Activated naive CD4-positive, alpha-beta T cell treated with anti-CD3 and anti-CD28 coated beads, Interleukin-2, amount 10 ng/mL, durations not matched to agents 7 days and 5 days (primary cell): ENCODE measurements around the gene WBP2NL.

Source experiments
- CTCF ChIA-PET: fragments of 350-600 bp; sonication (Branson Sonifier 250); formaldehyde crosslinking; loops from one replicate; lab custom pipeline; 2021; ENCODE audit warnings: antibody characterized with exemption; lab: Charles Lee
- DNase-seq: peaks from one replicate; pipeline ENCODE4 v3.0.0-alpha.2; 2020
- H3K27ac Mint-ChIP-seq: one replicate; pipeline ENCODE4 v1.8.0; 2021; ENCODE audit warnings: mild to moderate bottlenecking, moderate library complexity, mixed read lengths
- H3K27me3 Mint-ChIP-seq: one replicate; pipeline ENCODE4 v1.8.0; 2021; ENCODE audit warnings: mild to moderate bottlenecking, mixed read lengths
- H3K36me3 Mint-ChIP-seq: one replicate; pipeline ENCODE4 v1.8.0; 2021; ENCODE audit warnings: mixed read lengths
- H3K4me1 Mint-ChIP-seq: one replicate; pipeline ENCODE4 v1.8.0; 2021; ENCODE audit warnings: mixed read lengths
- H3K4me3 Mint-ChIP-seq: one replicate; pipeline ENCODE4 v1.8.0; 2021; ENCODE audit warnings: mild to moderate bottlenecking, moderate library complexity, mixed read lengths
- H3K9me3 Mint-ChIP-seq: one replicate; pipeline ENCODE4 v1.8.0; 2021; ENCODE audit warnings: mixed read lengths

The WBP2NL gene

GRCh38 chr22:42026705-42027104, 28.1 kb downstream of the WBP2NL start:
- H3K4me3 Mint-ChIP-seq = no peak overlapping the region
- H3K4me1 Mint-ChIP-seq = peaks cover 39% of the 10 kb centered on the region

GRCh38 chr22:42033263-42034181, 34.9 kb downstream of the WBP2NL start:
- H3K9me3 Mint-ChIP-seq = peaks cover 22% of the 10 kb centered on the region
- H3K36me3 Mint-ChIP-seq = peaks cover 16% of the 10 kb centered on the region
- no peak overlapping the region for H3K4me3 Mint-ChIP-seq
- peaks cover 6% of the 10 kb centered on the region for H3K27me3 Mint-ChIP-seq
- CTCF ChIA-PET = interaction anchor here (0.9 to 1.3 kb wide), 3 partner anchors 12 to 58 kb away, joined by 3 read pairs; no protein-coding TSS in a partner anchor
- H3K27ac Mint-ChIP-seq = no peak overlapping the region
- H3K4me1 Mint-ChIP-seq = peaks cover 31% of the 10 kb centered on the region
- no peak for DNase-seq

More at GRCh38 chr22:42026705-42027104, 28.1 kb downstream of the WBP2NL start:
- Mint-ChIP-seq H3K36me3 (peaks cover 17% of the 10 kb centered on the region), H3K27me3 (peaks cover 5% of the 10 kb centered on the region), H3K9me3 (peaks cover 4% of the 10 kb centered on the region), H3K27ac (no peak overlapping the region)
- DNase-seq = no peak
- CTCF ChIA-PET = no interaction called here

GRCh38 chr22:42035256-42035655, 36.7 kb downstream of the WBP2NL start:
- DNase-seq = no peak
- H3K4me1 Mint-ChIP-seq = peaks cover 27% of the 10 kb centered on the region
- peaks cover 14% of the 10 kb centered on the region for H3K27me3 Mint-ChIP-seq
- no peak overlapping the region for H3K27ac Mint-ChIP-seq
- peaks cover 16% of the 10 kb centered on the region for H3K36me3 Mint-ChIP-seq
- H3K4me3 Mint-ChIP-seq = no peak overlapping the region
- CTCF ChIA-PET = no interaction called here
- peaks cover 22% of the 10 kb centered on the region for H3K9me3 Mint-ChIP-seq

GRCh38 chr22:42039271-42039670, 40.7 kb downstream of the WBP2NL start:
- Mint-ChIP-seq H3K4me3 (no peak overlapping the region), H3K36me3 (peaks cover 16% of the 10 kb centered on the region), H3K27me3 (peaks cover 14% of the 10 kb centered on the region), H3K4me1 (peaks cover 4% of the 10 kb centered on the region), H3K9me3 (peaks cover 27% of the 10 kb centered on the region), H3K27ac (no peak overlapping the region)
- DNase-seq = no peak
- CTCF ChIA-PET = no interaction called here

GRCh38 chr22:42041784-42042183, 43.2 kb downstream of the WBP2NL start:
- Mint-ChIP-seq H3K27ac (no peak overlapping the region), H3K9me3 (peaks cover 19% of the 10 kb centered on the region), H3K4me1 (no peaks in the 10 kb centered on the region), H3K27me3 (peaks cover 14% of the 10 kb centered on the region), H3K4me3 (no peak overlapping the region), H3K36me3 (peaks cover 10% of the 10 kb centered on the region)
- CTCF ChIA-PET = interaction anchor here (0.6 kb wide), 1 partner anchor 1150 kb away, joined by 3 read pairs; no protein-coding TSS in a partner anchor
- no peak for DNase-seq

- Mint-ChIP-seq H3K4me1 (no peaks in the 10 kb centered on the region), H3K27me3 (no peaks in the 10 kb centered on the region), H3K27ac (no peak overlapping the region), H3K4me3 (no peak overlapping the region), H3K36me3 (peaks cover under 1% of the 10 kb centered on the region), H3K9me3 (no peaks in the 10 kb centered on the region)
- no peak for DNase-seq
- CTCF ChIA-PET = no interaction called here
These were observed 52.1 kb downstream of the WBP2NL start for GRCh38 chr22:42050641-42051180.

GRCh38 chr22:42052765-42053164, 54.2 kb downstream of the WBP2NL start:
- no peak overlapping the region for H3K27ac Mint-ChIP-seq
- DNase-seq = no peak
- peaks cover 12% of the 10 kb centered on the region for H3K9me3 Mint-ChIP-seq
- no peaks in the 10 kb centered on the region for H3K27me3 Mint-ChIP-seq
- no peaks in the 10 kb centered on the region for H3K4me1 Mint-ChIP-seq
- CTCF ChIA-PET = no interaction called here
- peaks cover 10% of the 10 kb centered on the region for H3K36me3 Mint-ChIP-seq
- H3K4me3 Mint-ChIP-seq = no peak overlapping the region

- DNase-seq = no peak
- peaks cover 16% of the 10 kb centered on the region for H3K9me3 Mint-ChIP-seq
These were observed 58.3 kb downstream of the WBP2NL start for GRCh38 chr22:42056757-42057511.

GRCh38 chr22:42060489-42060888, 61.9 kb downstream of the WBP2NL start:
- CTCF ChIA-PET = no interaction called here

More at GRCh38 chr22:42056757-42057511, 58.3 kb downstream of the WBP2NL start:
- Mint-ChIP-seq H3K36me3 (peaks cover 47% of the 10 kb centered on the region), H3K4me3 (no peak overlapping the region), H3K4me1 (no peaks in the 10 kb centered on the region), H3K27ac (no peak overlapping the region), H3K27me3 (no peaks in the 10 kb centered on the region)
- CTCF ChIA-PET = no interaction called here

GRCh38 chr22:42061041-42061440, 62.5 kb downstream of the WBP2NL start:
- CTCF ChIA-PET = no interaction called here
- Mint-ChIP-seq H3K27ac (peak overlapping the region; percentile 60), H3K4me1 (no peaks in the 10 kb centered on the region), H3K27me3 (no peaks in the 10 kb centered on the region), H3K36me3 (peaks cover 68% of the 10 kb centered on the region), H3K9me3 (peaks cover 16% of the 10 kb centered on the region), H3K4me3 (no peak overlapping the region)
- DNase-seq = no peak

More at GRCh38 chr22:42060489-42060888, 61.9 kb downstream of the WBP2NL start:
- Mint-ChIP-seq H3K27ac (no peak overlapping the region), H3K9me3 (peaks cover 16% of the 10 kb centered on the region), H3K4me3 (no peak overlapping the region), H3K4me1 (no peaks in the 10 kb centered on the region), H3K27me3 (no peaks in the 10 kb centered on the region), H3K36me3 (peaks cover 66% of the 10 kb centered on the region)
- no peak for DNase-seq

GRCh38 chr22:42062506-42063170, 64.0 kb downstream of the WBP2NL start:
- H3K27ac Mint-ChIP-seq = no peak overlapping the region
- no peaks in the 10 kb centered on the region for H3K27me3 Mint-ChIP-seq
- H3K9me3 Mint-ChIP-seq = peaks cover 4% of the 10 kb centered on the region
- no peaks in the 10 kb centered on the region for H3K4me1 Mint-ChIP-seq
- H3K4me3 Mint-ChIP-seq = no peak overlapping the region
- peaks cover 70% of the 10 kb centered on the region for H3K36me3 Mint-ChIP-seq
- no peak for DNase-seq
- CTCF ChIA-PET = no interaction called here

- H3K4me1 Mint-ChIP-seq = peaks cover 13% of the 10 kb centered on the region
- H3K27ac Mint-ChIP-seq = no peak overlapping the region
- H3K4me3 Mint-ChIP-seq = no peak overlapping the region
- no peaks in the 10 kb centered on the region for H3K27me3 Mint-ChIP-seq
- peaks cover 63% of the 10 kb centered on the region for H3K36me3 Mint-ChIP-seq
- CTCF ChIA-PET = interaction anchor here (1.0 to 1.3 kb wide), 2 partner anchors 20 to 52 kb away, joined by 3 to 4 read pairs; no protein-coding TSS in a partner anchor
- H3K9me3 Mint-ChIP-seq = no peaks in the 10 kb centered on the region
- DNase-seq = no peak
These were observed 66.0 kb downstream of the WBP2NL start for GRCh38 chr22:42064629-42065028.

- Mint-ChIP-seq H3K27ac (no peak overlapping the region), H3K9me3 (no peaks in the 10 kb centered on the region), H3K4me3 (no peak overlapping the region), H3K27me3 (no peaks in the 10 kb centered on the region), H3K4me1 (peaks cover 21% of the 10 kb centered on the region), H3K36me3 (peaks cover 54% of the 10 kb centered on the region)
- no peak for DNase-seq
- CTCF ChIA-PET = interaction anchor here (1.0 to 1.3 kb wide), 2 partner anchors 21 to 53 kb away, joined by 3 to 4 read pairs; no protein-coding TSS in a partner anchor
These were observed 67.0 kb downstream of the WBP2NL start for GRCh38 chr22:42065438-42066125.
